Measurements from ENCODE around the gene ALPP. TPM values are rescaled to one million over a fixed set of nuclear protein-coding genes. Genes with fewer than 3 reads are reported as not detected.

Gene ALPP
- polyA plus RNA-seq, 3 donors = not detected

DNA sequence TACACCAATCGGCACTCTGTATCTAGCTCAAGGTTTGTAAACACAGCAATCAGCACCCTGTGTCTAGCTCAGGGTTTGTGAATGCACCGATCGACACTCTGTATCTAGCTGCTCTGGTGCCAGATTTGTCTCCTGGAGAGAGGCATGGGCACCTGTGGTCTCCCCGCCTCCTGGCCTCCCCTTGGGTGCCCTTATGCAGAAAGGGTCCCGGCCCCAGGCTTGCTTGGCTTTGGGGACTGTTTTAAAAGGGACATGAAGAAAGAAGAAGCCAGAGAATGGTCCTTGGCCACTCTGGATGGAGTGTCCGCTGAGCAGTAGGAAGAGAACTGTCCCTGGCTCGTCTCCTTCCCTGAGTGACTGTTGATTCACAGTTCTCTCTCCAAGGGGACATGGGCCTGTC is 11.5 kb upstream of the ALPP start:
- Histone ChIP-seq H3K4me2 (replicated peaks; ENCODE audit: extremely low read depth, low read length, poor library complexity, severe bottlenecking) (no peak overlapping the region), H3K4me1 (ENCODE audit: control insufficient read depth in 1 of 2, insufficient read depth in 2 of 2, low read length in 2 of 2) (peaks cover 8 to 9% of the 10 kb centered on the region in 2 donors), H3K9ac (ENCODE audit: insufficient read depth, low read length, poor library complexity, severe bottlenecking) (no peak overlapping the region), H2AFZ (ENCODE audit: insufficient read depth, low read depth, low read length, poor library complexity, severe bottlenecking) (no peak overlapping the region), H4K20me1 (ENCODE audit: insufficient read depth, low read length) (no peaks in the 10 kb centered on the region), H3K27ac (ENCODE audit: low read depth in 1 of 2, low read length in 2 of 2) (no peak overlapping the region), H3K4me3 (replicated peaks in 1 of 3; ENCODE audit: low read depth in 2 of 3, low read length in 3 of 3) (no peak overlapping the region), H3K9me3 (replicated peaks in 1 of 2; ENCODE audit: control insufficient read depth in 1 of 2, insufficient read depth in 1 of 2, low read length in 2 of 2) (peaks cover 5 to 8% of the 10 kb centered on the region in 2 donors), H3K27me3 (ENCODE audit: control insufficient read depth in 2 of 2, insufficient read depth in 2 of 2, low read length in 2 of 2) (no peaks in the 10 kb centered on the region), H3K36me3 (replicated peaks in 1 of 2; ENCODE audit: control insufficient read depth in 1 of 2, insufficient read depth in 2 of 2, low read length in 2 of 2) (no peaks in the 10 kb centered on the region), H3K79me2 (ENCODE audit: insufficient read depth, low read length) (no peaks in the 10 kb centered on the region)
- DNase-seq = no peak
- H3K27me3 Mint-ChIP-seq (ENCODE audit: low read depth in 3 of 3) = peaks cover 0 to 4% (median 2%) of the 10 kb centered on the region in 3 donors
- intact Hi-C loops (cut with micrococcal nuclease) = no loop called here
- H3K36me3 Mint-ChIP-seq = no peaks in the 10 kb centered on the region
- WGBS (ENCODE audit: insufficient coverage) = 79% methylated on average over 6 of the region's 7 CpGs
- no peak overlapping the region for H3K4me3 Mint-ChIP-seq
- H3K4me1 Mint-ChIP-seq = peaks cover 16% of the 10 kb centered on the region
- no peak overlapping the region for H3K27ac Mint-ChIP-seq
- TF ChIP-seq, protein P1, sequence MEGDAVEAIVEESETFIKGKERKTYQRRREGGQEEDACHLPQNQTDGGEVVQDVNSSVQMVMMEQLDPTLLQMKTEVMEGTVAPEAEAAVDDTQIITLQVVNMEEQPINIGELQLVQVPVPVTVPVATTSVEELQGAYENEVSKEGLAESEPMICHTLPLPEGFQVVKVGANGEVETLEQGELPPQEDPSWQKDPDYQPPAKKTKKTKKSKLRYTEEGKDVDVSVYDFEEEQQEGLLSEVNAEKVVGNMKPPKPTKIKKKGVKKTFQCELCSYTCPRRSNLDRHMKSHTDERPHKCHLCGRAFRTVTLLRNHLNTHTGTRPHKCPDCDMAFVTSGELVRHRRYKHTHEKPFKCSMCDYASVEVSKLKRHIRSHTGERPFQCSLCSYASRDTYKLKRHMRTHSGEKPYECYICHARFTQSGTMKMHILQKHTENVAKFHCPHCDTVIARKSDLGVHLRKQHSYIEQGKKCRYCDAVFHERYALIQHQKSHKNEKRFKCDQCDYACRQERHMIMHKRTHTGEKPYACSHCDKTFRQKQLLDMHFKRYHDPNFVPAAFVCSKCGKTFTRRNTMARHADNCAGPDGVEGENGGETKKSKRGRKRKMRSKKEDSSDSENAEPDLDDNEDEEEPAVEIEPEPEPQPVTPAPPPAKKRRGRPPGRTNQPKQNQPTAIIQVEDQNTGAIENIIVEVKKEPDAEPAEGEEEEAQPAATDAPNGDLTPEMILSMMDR (IDR thresholded peaks at IDR 0.05) = no peak
- H3K9me3 Mint-ChIP-seq = peaks cover 5 to 9% (median 6%) of the 10 kb centered on the region in 7 donors

DNA sequence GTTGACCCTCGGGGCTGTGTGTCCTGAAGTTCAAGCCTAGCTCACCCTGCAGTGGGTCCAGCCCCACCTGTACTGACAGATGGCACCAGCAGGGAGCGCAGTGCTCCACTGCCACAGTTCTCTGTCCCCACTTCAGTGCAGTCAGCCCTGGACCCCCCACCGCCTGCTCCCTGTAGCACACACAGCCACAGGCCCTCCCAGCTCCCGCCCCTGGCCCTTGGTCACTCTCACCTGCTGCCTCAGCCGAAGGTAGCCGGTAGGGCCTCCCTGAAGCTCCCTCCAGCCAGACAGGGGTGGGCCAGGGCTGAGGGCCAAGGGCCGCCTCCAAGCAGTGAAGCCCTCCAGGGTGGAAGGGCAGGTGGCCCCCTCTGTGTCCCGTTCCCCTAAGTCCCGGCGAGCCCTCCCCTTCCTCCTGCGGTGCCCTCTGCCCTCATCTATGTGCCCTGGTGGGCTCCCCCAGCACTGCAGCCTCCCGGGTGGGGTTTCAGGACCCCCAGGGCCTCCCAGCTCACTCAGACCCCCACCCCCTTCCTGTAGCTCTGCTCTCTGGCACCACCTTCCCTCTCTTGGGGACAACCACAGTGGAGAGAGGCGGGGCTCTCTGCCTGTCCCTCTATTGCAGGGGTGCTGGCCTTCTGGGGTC is 10.8 kb upstream of the ALPP start:
- H3K27ac ChIP-seq (ENCODE audit: low read depth in 1 of 2, low read length in 2 of 2) = no peak overlapping the region
- no peaks in the 10 kb centered on the region for H4K20me1 ChIP-seq (ENCODE audit: insufficient read depth, low read length)
- H3K4me2 ChIP-seq (replicated peaks; ENCODE audit: extremely low read depth, low read length, poor library complexity, severe bottlenecking) = no peak overlapping the region
- H2AFZ ChIP-seq (ENCODE audit: insufficient read depth, low read depth, low read length, poor library complexity, severe bottlenecking) = no peak overlapping the region
- no peaks in the 10 kb centered on the region for H3K36me3 Mint-ChIP-seq
- peaks cover 19% of the 10 kb centered on the region for H3K4me1 Mint-ChIP-seq
- no peak overlapping the region for H3K9ac ChIP-seq (ENCODE audit: insufficient read depth, low read length, poor library complexity, severe bottlenecking)
- H3K4me3 Mint-ChIP-seq = no peak overlapping the region
- no peaks in the 10 kb centered on the region for H3K79me2 ChIP-seq (ENCODE audit: insufficient read depth, low read length)
- H3K9me3 Mint-ChIP-seq = peaks cover 0 to 3% (median 0%) of the 10 kb centered on the region in 7 donors
- H3K27me3 Mint-ChIP-seq (ENCODE audit: low read depth in 3 of 3) = peaks cover 0 to 5% (median 2%) of the 10 kb centered on the region in 3 donors
- no peaks in the 10 kb centered on the region for H3K36me3 ChIP-seq (replicated peaks in 1 of 2; ENCODE audit: control insufficient read depth in 1 of 2, insufficient read depth in 2 of 2, low read length in 2 of 2)
- TF ChIP-seq, protein P1 (IDR thresholded peaks at IDR 0.05) = no peak
- H3K9me3 ChIP-seq (replicated peaks in 1 of 2; ENCODE audit: control insufficient read depth in 1 of 2, insufficient read depth in 1 of 2, low read length in 2 of 2) = peaks cover 0 to under 1% of the 10 kb centered on the region in 2 donors
- no peak for DNase-seq
- intact Hi-C loops (cut with micrococcal nuclease) = no loop called here
- H3K4me1 ChIP-seq (ENCODE audit: control insufficient read depth in 1 of 2, insufficient read depth in 2 of 2, low read length in 2 of 2) = peaks cover 8 to 9% of the 10 kb centered on the region in 2 donors
- no peak overlapping the region for H3K27ac Mint-ChIP-seq
- H3K27me3 ChIP-seq (ENCODE audit: control insufficient read depth in 2 of 2, insufficient read depth in 2 of 2, low read length in 2 of 2) = no peaks in the 10 kb centered on the region
- 78% methylated on average over 10 of the region's 13 CpGs for WGBS (ENCODE audit: insufficient coverage)
- H3K4me3 ChIP-seq (replicated peaks in 1 of 3; ENCODE audit: low read depth in 2 of 3, low read length in 3 of 3) = no peak overlapping the region

Data from CD14-positive monocyte (primary cell).